ENCODE results near the gene SLC9A7.

Gene SLC9A7

DNA sequence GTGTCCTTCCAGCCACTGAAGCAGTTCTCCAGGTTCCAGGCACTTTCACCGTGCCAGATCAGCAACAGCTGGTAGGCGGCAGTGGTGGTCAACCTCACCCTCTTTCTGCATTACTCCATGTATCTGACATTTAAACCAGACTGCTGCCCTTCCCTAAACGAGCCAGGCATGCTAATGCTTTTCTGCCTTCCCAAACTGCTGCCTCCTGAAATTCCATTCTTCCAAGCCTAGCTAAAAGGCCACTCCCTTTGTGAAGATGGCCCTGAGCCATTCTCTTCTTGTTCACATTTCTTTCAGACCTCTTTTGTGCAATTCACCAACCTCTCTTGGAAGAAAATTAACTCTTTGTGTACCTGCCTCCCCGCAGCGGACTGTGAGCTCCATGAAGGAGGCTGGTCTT, 111.7 kb downstream of the SLC9A7 start:
- DNase-seq (ENCODE audit: low spot score), result no peak

DNA sequence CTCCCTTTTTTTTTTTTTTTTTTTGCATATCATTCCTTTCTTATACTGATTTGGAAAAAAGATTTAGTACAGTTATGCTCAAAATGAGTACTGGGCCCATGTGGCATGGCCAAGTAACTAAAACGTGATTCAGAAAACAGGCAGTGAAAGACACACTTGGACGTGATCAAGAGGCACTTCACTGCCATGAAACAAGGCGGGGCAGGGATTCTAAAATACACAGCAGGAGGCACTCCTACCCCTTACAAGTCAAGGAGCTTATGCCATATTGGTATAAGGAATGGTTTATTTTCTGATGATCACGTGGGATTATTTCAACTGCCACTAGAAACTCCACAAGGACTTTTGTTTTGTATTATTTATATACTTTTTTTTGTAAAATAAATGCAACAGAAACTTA, 113.3 kb downstream of the SLC9A7 start:
- DNase-seq (ENCODE audit: low spot score), result no peak

DNA sequence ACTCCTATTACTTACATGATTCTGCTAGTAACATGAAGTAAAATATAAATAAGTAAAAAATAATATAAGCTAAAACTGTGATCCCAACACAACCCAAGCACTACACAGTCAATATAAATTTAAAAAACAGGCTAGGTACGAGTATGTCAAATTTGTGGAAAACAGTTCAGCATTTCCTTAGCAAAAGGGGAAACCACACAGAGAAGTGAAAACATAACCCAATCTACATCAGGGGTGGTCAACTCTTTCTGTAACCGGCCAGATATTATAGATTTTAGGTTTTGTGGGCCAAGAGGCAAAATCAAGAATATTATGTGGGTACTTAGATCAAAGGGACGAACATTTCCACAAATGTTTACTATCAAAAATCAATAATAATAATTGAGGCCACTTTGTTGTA, 115.3 kb downstream of the SLC9A7 start:
- DNase-seq (ENCODE audit: low spot score), result no peak

DNA sequence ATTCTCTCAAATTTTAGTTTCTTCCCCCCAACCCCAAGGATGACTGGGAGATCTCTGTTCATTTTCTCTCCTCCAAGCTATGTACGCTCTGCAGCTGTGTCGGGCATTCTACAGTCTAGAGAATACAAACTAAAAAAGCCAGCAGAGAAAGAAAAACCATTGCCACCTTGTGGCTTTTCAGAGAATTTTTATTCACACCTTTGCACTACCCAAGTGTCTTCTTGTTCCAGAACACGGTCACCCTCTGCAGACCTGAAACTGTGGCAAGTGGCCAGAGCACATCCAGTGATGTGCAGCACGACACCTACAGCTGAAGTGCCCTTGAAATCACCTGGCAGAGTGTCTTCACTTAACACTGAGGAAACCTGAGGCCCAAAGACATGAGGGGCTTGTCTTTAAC, 116.8 kb downstream of the SLC9A7 start:
- DNase-seq (ENCODE audit: low spot score), result no peak

DNA sequence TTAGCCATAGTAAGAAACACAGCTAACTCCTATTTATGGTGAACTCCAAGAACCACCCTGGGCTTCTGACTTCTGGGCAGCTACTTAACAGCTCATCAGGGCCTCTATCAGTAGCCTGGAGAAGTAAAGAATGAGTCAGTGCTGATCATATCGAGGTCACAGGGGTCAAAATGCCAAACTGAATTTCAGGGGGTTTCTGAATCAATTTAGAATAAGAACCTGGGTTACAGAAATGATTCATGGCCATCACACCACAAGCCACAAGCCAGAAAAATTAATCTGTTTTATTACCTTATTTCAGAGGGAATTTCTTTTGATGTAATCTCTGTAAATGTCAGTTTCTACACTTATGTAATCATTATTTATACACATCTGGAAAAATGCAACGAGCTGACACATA, 121.0 kb downstream of the SLC9A7 start:
- DNase-seq (ENCODE audit: low spot score), result no peak

DNA sequence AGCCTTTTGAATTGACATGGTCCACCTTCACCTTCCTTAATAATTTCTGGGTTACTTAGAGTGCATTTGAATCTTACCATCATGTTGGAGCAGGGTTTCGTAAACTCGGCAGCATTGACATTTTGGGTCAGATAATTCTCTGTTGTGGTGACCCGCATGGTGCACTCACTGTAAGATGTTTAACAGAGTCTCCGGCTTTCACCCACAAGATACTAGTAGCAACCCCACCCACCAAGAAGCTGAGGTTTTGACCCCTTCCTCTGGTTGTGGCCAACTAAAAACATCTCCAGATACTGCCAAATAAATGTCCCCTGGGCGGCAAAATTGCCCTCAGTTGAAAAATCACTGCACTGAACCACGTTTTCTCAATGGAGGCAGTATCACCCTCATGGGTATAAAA, 122.7 kb downstream of the SLC9A7 start:
- no peak for DNase-seq (ENCODE audit: low spot score)

DNA sequence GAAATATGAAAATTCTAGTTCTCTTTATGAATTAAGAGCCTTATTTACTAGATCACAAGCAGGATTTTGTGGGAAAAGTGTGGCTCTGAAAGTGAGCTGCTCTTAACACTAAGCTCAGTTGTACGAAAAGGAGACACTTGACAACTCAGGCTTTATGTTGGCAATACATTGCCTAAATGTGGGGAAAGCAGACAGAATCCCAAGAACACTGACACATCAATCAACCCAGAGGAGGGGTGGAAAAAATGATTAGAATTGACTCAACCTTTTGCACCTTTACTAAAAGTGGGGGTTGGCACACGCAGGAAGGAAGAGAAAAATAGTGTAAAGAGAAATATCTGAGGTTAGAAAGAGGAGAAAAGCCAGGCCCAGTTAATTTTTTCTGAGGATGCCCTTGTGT, 123.7 kb downstream of the SLC9A7 start:
- no peak for DNase-seq (ENCODE audit: low spot score)

DNA sequence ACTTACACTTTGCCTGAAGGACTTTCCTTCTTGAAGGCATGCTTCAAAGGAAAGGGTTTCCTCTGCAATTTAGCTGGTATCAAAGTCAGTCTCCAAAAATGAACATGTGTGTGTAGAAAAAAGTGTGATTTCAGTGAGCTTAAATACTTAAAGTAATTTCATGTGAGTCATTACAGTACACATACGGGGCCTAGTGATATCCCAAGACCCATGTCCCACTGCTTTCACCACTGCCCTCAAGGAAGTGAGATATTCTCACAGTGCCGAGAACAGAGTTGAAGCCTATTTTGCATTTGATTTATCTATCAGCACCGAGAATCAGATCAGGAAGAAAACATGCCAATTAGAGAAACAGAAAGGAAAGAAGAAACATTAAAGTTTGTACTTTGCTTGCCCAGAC, 124.3 kb downstream of the SLC9A7 start:
- no peak for DNase-seq (ENCODE audit: low spot score)

DNA sequence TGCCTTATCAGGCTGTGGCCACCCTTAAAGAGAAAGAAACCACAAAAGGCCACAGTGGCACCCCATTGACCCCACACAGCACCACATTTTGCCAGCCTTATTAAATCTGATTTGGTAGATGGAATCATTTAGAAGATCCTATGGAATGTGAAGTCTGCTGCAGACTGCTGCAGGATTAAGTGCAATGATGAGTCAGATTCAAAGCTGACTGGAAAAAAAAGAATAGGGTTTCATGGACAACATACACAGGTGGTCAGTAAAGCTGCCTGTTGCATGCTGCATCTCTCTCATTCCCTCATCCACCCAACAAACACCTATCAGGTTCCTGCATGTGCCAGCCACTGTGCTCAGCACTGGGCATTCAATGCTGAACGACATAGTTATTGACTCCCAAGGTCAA, 128.8 kb downstream of the SLC9A7 start:
- no peak for DNase-seq (ENCODE audit: low spot score)

DNA sequence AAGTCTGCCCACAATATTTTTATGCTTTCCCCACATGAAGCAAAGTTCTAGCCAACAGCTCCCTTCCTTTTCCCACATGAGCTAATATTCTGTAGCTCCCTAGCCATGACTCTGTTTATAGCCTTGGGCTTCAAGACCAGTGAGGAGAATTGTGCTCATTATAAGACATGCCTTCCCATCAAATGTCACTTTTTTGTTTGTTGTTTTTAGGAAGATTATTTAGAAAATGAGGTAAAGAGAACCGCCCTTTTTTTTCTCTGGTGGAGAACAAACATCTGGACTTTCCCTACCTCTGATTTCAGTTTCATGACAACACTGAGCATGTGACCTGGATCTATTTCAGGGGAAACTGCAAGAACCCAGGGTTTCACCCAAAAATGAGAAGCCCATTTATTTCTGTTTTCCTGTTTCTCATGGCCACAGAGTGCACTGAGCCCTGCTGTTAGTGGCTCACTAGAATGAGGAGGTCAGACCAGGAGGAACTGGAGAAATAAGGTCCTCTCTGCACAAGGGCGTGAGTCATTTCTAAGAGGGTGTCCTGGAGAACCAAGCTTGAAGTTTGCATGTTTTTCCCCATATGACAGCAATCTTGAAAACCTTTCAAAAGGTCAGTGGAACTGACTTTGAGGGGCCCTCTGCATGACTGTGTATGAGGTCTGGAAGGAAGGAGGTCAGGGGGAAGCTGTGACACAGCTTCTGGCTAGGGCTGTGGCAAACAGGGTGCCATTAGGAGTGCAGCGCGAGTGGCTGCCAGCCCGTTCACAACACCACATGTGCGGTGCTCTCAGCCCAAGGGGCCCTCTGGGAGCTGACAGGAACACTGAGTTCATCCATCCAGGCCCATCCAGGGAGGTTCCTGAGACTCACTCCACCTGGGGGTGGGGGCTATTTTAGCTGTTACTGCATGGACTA, 130.2 kb downstream of the SLC9A7 start:
- no peak for DNase-seq (ENCODE audit: low spot score)

DNA sequence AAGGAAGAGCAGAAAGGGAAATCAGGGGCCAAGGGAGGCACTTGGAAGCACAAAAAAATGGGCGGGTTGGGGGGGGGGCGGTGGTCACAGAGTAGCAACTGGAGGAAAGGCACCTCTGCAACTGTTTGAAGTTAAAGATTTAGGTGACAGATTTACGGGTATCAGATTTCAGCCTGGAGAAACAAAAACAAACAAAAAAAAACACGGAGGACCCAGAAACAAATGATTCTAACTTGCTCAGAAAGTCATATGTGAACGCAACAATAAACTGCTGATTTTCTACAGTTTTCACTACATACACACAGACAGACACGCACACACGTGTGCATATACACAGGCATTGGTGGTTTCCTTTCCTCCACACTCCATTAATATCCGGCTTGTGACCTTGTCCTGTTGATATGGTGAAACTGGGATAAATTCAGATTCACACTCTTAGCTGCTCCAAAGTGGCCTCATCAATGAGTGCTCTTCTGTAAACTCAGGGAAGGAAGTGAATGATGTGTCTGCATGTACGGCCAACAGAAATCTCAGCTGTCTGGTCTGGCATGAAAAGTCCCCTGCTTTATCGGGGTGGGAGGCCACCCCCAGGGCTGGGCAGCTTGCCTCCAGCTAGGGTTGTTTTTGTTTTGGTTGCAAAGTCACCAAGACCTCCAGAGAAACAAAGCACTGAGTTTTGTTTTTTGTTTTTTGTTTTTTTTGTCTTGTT, 131.1 kb downstream of the SLC9A7 start:
- DNase-seq (ENCODE audit: low spot score), result no peak

DNA sequence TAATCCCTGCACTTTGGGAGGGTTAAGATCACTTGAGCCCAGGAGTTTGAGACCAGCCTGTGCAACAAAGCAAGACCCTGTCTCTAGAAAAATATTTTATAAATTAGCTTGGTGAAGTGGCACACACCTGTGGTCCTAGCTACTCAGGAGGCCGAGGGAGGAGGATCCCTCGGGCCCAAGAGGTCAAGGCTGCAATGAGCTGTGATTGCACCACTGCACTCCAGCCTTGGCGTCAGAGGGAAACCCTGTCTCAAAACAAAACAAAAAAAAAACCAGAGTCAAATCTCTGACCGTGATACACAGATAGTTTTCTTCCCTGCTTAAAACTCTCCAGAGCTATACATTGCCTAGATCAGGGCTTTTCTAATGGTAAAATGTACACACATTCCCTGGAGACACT, 131.9 kb downstream of the SLC9A7 start:
- DNase-seq (ENCODE audit: low spot score), result no peak

DNA sequence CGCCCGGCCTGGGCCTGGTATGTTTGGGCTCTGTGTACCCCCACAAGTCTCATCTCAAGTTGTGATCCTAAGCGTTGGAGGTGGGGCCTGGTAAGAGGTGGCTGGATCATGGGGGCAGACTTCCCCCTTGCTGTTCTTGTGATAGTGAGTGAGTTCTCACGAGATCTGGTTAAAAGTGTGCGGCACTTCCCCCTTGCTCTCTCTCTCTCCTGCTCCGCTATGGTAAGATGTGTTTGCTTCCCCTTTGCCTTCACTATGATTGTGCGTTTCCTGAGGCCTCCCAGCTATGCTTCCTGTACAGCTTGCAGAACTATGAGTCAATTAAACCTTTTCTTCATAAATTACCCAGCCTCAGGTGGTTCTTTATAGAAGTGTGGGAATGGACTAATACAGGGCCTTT, 132.4 kb downstream of the SLC9A7 start:
- DNase-seq (ENCODE audit: low spot score), result no peak

DNA sequence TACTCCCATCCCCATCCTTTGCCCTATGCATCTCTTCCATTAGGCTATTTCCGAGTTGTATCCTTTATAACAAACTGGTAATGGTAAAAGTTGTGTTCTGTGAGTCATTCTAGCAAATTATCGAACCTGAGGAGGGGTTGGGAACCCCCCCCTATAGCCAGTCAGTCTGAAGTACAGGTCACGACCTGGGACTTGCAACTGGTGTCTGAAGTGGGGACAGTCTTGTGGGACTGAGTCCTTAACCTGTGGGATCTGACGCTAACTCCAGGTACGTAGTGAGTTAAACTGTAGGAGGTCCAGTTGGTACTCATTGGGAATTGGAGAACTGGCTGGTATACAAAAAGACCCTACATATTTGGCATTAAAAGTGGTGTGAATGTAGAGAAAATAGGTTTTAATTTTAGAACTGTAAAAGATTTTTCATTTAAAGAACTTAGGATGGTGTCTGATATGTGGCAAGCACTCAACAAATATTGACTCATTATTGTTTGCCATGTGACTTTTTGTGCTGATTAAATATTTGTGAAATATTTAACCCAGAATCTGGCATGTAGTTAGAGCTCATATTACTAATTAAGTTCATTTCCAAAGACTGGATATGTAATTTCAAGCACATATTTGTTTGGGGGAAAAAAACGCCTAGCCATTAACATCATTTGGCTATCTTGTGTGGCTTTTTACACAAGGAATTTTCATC, 134.7 kb downstream of the SLC9A7 start:
- no peak for DNase-seq (ENCODE audit: low spot score)

DNA sequence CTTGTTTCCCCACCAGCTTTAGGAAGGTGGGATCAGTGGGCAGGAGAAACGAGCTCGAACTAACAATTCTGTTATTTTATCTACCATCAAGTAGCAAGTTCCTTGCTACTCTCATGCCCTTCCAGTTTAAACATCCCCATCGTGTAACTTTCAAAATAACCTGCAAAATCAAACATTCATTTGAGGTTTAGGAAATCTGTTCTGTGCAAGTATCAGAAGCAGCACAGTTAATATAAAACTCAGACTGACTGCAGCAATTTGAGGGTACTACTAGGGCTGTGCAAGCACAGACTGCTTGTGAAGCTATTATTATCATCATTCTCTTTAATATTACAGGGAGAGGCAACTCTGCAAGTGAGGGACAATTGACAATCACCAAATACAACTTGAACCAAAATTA, 137.3 kb downstream of the SLC9A7 start:
- no peak for DNase-seq (ENCODE audit: low spot score)

DNA sequence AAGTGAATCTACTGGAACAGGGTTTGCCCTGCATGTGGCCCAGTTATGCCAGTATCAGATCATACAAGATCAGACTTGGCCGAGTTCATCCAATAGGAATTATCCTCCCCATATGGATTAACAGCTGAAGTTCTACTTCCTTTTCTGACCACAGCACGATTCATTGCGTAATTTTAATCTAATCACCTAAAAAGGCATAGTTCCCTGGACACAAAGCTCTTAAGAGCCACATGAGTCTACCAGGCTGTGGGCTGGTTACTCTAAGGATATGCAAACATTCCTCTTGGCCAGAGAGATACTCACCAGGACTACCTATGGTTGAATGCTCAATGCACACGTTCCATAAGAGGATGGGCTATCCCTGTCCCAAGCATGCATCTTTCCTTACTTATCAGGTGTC, 138.4 kb downstream of the SLC9A7 start:
- DNase-seq (ENCODE audit: low spot score), result no peak

DNA sequence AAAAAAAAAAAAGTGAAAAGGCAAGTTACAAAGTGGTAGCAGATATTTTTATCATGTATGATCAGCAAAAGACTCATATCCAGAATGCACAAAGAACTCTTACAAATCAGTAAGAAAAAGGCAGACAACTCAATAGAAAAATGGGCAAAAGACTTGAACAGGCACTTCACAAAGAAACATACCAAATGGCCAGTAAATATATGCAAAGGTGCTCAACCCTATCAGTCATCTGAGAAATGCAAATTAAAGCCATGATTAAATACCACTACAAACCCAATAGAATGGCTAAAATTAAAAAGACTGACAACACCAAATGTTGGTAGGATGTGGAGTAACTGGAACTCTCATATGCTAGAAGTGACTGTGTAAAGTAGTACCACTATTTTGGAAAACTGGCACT, 140.0 kb downstream of the SLC9A7 start:
- DNase-seq (ENCODE audit: low spot score), result no peak

DNA sequence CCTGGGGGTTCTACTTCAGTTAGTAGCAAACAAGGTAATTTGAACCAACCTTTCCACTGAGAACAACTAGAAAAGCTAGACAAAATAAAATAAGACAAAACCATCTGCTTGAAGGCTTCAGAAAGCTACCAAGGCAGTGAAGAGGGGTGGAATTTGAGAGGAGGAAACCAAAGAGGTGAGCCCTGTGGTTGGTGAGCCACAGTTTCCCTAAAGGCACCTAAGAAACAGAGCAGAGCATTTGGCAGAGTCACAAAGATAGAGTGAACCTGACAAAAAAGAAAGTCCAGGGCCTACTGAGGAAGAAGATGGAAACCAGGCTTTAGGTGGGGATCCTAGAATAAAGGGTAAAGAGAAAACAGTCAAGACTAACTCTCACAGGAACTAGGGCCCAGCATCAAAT, 141.0 kb downstream of the SLC9A7 start:
- DNase-seq (ENCODE audit: low spot score), result no peak

DNA sequence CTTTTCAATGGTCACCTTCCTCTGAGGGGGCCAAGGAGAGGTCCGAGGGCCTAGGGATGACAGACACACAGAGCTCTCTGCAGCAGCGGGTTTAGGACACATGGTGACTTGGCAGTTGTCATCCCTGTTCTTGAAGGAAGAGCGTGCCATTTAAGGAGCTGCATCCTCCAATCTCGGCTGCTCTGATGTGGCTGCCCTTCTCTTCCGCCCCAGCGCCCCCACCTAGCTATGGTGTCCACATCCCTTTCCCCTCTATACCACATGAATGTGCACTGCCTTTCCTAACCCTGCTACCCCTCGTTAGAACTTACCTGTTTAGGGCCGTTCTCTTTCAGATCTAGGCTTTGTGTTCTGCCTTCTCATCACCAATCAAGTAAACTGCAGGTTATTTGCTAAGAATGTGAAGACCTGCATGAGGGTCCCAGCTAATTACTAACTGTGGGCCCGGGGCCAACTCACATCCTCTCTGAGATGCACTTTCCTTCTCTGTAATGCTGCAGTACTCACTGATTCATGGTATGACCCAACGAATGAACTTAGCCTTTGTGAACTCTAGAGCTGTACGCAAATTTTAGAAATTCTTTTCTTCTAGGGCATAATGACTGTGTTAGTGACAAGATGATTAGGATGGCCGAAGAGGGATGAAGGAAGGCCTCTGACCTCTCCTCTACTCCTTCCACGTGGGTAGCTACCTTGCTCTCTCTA, 147.1 kb downstream of the SLC9A7 start:
- DNase-seq (ENCODE audit: low spot score), result no peak

DNA sequence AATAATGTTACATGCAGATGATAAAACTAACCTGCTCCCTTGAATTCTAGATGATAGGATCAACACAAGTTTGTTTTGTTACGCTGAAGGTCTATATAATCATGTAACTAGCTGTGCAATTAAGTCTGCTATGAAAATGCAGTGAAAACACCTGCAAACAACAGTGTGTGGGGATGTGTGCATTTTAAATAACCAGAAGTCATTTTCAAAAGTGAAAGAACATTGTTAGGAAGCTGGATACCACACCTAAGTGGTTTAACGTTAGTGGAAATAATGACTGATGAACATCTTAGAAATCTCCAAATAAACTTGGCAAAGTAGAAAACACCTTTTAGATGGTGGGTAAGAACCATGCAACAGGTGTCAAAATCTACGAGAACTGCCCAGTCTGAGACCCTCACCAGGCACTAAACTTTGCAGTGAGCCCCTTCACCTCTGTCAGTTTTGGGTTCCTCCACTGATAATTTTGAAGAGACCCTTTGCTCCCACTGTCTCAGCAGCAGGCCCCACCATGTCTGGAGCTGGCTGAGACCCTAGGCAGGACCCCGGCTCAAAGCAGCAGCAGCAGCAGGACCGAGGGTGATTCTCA, 148.8 kb downstream of the SLC9A7 start:
- DNase-seq (ENCODE audit: low spot score), result no peak

DNA sequence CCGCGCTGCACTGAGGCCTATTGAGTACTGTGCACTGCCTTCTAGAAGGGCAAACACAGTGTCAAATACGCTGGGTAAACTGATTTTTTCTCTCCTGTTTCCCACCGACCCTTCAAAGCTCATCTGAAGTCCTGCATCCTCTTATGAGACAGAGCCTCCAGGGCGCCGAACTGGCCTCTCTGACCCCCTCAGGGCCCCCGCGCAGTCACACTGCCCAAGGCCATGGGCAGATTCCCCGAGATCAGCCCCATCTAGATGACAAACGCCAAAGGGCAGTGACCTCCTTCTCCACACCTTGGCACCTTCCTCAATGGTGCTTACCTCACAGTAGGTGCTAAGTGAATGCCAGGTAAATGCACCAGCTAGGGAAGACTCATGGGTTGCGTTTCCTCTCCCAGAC, 151.0 kb downstream of the SLC9A7 start:
- no peak for DNase-seq (ENCODE audit: low spot score)
